Vagina (tissue), 2 donors: ENCODE results near the gene MAPKBP1.

ENCODE experiments used
- POLR2AphosphoS5 ChIP-seq, 2 donors: sonication (generic); formaldehyde crosslinking; IDR thresholded peaks; one replicate each; pipeline ENCODE4 v1.9.0; 2017; ENCODE audit warnings: antibody characterized with exemption in 2 of 2, mild to moderate bottlenecking in 2 of 2, low read depth in 1 of 2; ENCODE audit not compliant: insufficient read depth in 1 of 2
- TF ChIP-seq, protein P1 (sequence below), 3 experiments: fragments of 450-650 bp in 2 of 3; fragments of 200-600 bp in 1 of 3; sonication (generic) in 1 of 3; IDR thresholded peaks; one replicate each; pipeline ENCODE4 v1.5.1; 2017 to 2019; ENCODE audit warnings: antibody characterized with exemption in 3 of 3, mild to moderate bottlenecking in 2 of 3, moderate library complexity in 2 of 3

DNA sequence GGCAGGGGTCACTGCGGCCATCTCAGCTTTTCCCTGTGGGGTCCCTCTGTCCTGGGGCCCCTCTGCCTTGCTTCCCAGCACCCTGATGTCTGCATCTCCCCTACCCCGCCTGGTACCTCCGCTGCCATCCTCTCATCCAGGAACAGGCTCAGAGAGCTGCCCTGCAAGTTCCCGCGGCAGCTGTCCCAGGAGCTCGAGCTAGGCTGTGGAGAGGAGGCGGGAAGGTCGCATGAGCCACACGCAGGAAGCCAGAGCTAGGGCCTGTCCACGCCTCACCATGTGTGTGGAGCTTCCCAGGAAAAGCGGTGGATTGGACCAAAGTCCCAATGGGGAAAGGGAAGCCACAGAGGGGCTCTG, 76.9 kb downstream of the MAPKBP1 start:
- no peak for TF ChIP-seq POLR2AphosphoS5 (IDR thresholded peaks at IDR 0.05; ENCODE audit: insufficient read depth in 1 of 2, low read depth in 1 of 2)
- TF ChIP-seq, protein P1, sequence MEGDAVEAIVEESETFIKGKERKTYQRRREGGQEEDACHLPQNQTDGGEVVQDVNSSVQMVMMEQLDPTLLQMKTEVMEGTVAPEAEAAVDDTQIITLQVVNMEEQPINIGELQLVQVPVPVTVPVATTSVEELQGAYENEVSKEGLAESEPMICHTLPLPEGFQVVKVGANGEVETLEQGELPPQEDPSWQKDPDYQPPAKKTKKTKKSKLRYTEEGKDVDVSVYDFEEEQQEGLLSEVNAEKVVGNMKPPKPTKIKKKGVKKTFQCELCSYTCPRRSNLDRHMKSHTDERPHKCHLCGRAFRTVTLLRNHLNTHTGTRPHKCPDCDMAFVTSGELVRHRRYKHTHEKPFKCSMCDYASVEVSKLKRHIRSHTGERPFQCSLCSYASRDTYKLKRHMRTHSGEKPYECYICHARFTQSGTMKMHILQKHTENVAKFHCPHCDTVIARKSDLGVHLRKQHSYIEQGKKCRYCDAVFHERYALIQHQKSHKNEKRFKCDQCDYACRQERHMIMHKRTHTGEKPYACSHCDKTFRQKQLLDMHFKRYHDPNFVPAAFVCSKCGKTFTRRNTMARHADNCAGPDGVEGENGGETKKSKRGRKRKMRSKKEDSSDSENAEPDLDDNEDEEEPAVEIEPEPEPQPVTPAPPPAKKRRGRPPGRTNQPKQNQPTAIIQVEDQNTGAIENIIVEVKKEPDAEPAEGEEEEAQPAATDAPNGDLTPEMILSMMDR (IDR thresholded peaks at IDR 0.05): no peak
